Measurements from ENCODE around the gene GNAT3. TPM values are rescaled to one million over a fixed set of nuclear protein-coding genes. Genes with fewer than 3 reads are reported as not detected.

Gene GNAT3
- total RNA-seq, 4 donors from 2014 or later, result not detected

- no peak overlapping the region for H3K27ac ChIP-seq
- H3K4me1 ChIP-seq, result no peaks in the 10 kb centered on the region
- H3K36me3 ChIP-seq, result no peaks in the 10 kb centered on the region
- intact Hi-C loops (cut with DNase I; ENCODE audit: low total_unique reads), result no loop called here
- H3K4me3 ChIP-seq, result no peak overlapping the region
- DNase-seq, result no peak
- no peaks in the 10 kb centered on the region for H3K9me3 ChIP-seq
- H3K27me3 ChIP-seq, result no peaks in the 10 kb centered on the region
- no peak for TF ChIP-seq POLR2A (IDR thresholded peaks at IDR 0.05)
- no peak for TF ChIP-seq CTCF (IDR thresholded peaks at IDR 0.05)
Observed at GRCh38 chr7:80460857-80461256, 51.0 kb downstream of the GNAT3 start.

GRCh38 chr7:80459776-80460510 lies 51.9 kb downstream of the GNAT3 start:
- H3K36me3 ChIP-seq, result no peaks in the 10 kb centered on the region
- intact Hi-C loops (cut with DNase I; ENCODE audit: low total_unique reads), result no loop called here
- no peak for DNase-seq
- no peaks in the 10 kb centered on the region for H3K4me1 ChIP-seq
- H3K27ac ChIP-seq, result no peak overlapping the region
- H3K9me3 ChIP-seq, result no peaks in the 10 kb centered on the region
- no peak for TF ChIP-seq POLR2A (IDR thresholded peaks at IDR 0.05)
- TF ChIP-seq CTCF (IDR thresholded peaks at IDR 0.05), result no peak
- no peak overlapping the region for H3K4me3 ChIP-seq
- no peaks in the 10 kb centered on the region for H3K27me3 ChIP-seq

- intact Hi-C loops (cut with DNase I; ENCODE audit: low total_unique reads), result no loop called here
- H3K4me3 ChIP-seq, result no peak overlapping the region
- DNase-seq, result no peak
- H3K27me3 ChIP-seq, result no peaks in the 10 kb centered on the region
- TF ChIP-seq POLR2A (IDR thresholded peaks at IDR 0.05) (no peak), CTCF (IDR thresholded peaks at IDR 0.05) (no peak)
- no peak overlapping the region for H3K27ac ChIP-seq
- no peaks in the 10 kb centered on the region for H3K4me1 ChIP-seq
- H3K36me3 ChIP-seq, result no peaks in the 10 kb centered on the region
- no peaks in the 10 kb centered on the region for H3K9me3 ChIP-seq
Observed at GRCh38 chr7:80458822-80459725, 52.8 kb downstream of the GNAT3 start.

GRCh38 chr7:80453699-80454340 lies 58.0 kb downstream of the GNAT3 start:
- Histone ChIP-seq H3K36me3 (no peaks in the 10 kb centered on the region), H3K27me3 (no peaks in the 10 kb centered on the region), H3K4me3 (no peak overlapping the region), H3K4me1 (no peaks in the 10 kb centered on the region), H3K27ac (no peak overlapping the region), H3K9me3 (no peaks in the 10 kb centered on the region)
- TF ChIP-seq CTCF (IDR thresholded peaks at IDR 0.05) (peak; percentile 38 to 50 (median 42)), POLR2A (IDR thresholded peaks at IDR 0.05) (no peak)
- intact Hi-C loops (cut with DNase I; ENCODE audit: low total_unique reads), result no loop called here
- DNase-seq, result no peak

Data from uterus (tissue), 4 donors.